Measurements from ENCODE around the gene GDF11.

GDF11 gene

GRCh38 chr12:55724226-55724939 is 18.5 kb upstream of the GDF11 start:
- DNase-seq = no peak

GRCh38 chr12:55724940-55725309 is 18.0 kb upstream of the GDF11 start:
- no peak for DNase-seq

GRCh38 chr12:55725556-55725955 is 17.4 kb upstream of the GDF11 start:
- DNase-seq = no peak

- DNase-seq = no peak
Observed at GRCh38 chr12:55726971-55727370, 16.0 kb upstream of the GDF11 start.

GRCh38 chr12:55727643-55728185 is 15.2 kb upstream of the GDF11 start:
- peak; percentile 25 for DNase-seq

- DNase-seq = peak; percentile 48
Observed at GRCh38 chr12:55728186-55728938, 14.6 kb upstream of the GDF11 start.

- DNase-seq = peak; percentile 86
Observed at GRCh38 chr12:55728939-55729818, 13.7 kb upstream of the GDF11 start, which contains the start of gene CD63. Gene CD63 (minus strand): TSS chr12:55729009. CDS start chr12:55728341, 668 bp downstream.

GRCh38 chr12:55729819-55730818 is 12.8 kb upstream of the GDF11 start:
- no peak for DNase-seq

GRCh38 chr12:55732288-55732687 is 10.6 kb upstream of the GDF11 start:
- DNase-seq = no peak

- no peak for DNase-seq
Observed at GRCh38 chr12:55733021-55733555, 9.8 kb upstream of the GDF11 start.

- DNase-seq = no peak
Observed at GRCh38 chr12:55733858-55734257, 9.1 kb upstream of the GDF11 start.

- no peak for DNase-seq
Observed at GRCh38 chr12:55734595-55734994, 8.3 kb upstream of the GDF11 start.

- DNase-seq = no peak
Observed at GRCh38 chr12:55736076-55736475, 6.8 kb upstream of the GDF11 start.

GRCh38 chr12:55736780-55737580 is 5.9 kb upstream of the GDF11 start:
- no peak for DNase-seq

- no peak for DNase-seq
Observed at GRCh38 chr12:55737581-55738122, 5.3 kb upstream of the GDF11 start.

- DNase-seq = peak; percentile 61
Observed at GRCh38 chr12:55738123-55739024, 4.5 kb upstream of the GDF11 start.

GRCh38 chr12:55739025-55739378 is 3.9 kb upstream of the GDF11 start:
- DNase-seq = no peak

GRCh38 chr12:55741931-55742680 is 816 bp upstream of the GDF11 start:
- DNase-seq = no peak

Data from T1000 (cell line).